Stimulated activated CD4-positive, alpha-beta T cell treated with anti-CD3 and anti-CD28 coated beads, Interleukin-15, amount 100 ng/mL, for 1 hour (primary cell): ENCODE results near the gene GPR148.

ENCODE experiments used
- DNase-seq, 2 donors: peaks; one replicate each; pipeline ENCODE4 v3.0.0-alpha.2; 2020; ENCODE audit warnings: low read depth in 1 of 2, low spot score in 1 of 2

The GPR148 gene

DNA sequence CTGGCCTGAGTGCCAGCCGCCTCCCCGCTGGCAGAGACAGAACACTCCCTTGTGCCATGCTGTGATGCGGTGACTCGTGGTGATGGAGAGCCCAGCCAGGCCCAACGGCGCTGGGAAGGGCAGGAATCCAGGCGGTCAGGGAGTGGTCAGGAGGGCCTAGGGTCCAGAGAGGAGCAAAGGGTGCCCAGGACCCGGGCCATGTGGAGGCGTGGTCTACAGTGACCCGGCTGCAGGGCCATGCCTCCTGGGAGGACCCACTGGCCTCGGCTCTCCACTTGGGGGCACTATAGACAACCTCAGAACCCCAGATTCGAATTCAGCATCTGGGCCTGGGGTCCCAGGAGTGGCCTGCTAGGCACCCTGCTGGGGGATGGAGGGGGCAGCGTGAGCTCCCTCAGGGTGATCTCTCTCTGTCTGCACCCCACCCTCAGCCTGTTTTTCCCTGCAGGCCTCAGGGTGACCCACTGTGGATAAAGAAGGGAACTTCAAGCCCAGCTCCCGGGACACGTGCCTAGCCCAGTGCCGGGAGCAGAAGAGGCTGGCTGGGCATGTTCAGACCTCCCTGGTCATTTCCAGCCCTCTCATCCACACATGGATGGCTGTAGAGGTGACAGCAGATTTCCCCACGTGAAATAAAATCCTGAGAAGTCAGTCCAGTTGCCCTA lies 39.5 kb downstream of the GPR148 start:
- DNase-seq: no peak

DNA sequence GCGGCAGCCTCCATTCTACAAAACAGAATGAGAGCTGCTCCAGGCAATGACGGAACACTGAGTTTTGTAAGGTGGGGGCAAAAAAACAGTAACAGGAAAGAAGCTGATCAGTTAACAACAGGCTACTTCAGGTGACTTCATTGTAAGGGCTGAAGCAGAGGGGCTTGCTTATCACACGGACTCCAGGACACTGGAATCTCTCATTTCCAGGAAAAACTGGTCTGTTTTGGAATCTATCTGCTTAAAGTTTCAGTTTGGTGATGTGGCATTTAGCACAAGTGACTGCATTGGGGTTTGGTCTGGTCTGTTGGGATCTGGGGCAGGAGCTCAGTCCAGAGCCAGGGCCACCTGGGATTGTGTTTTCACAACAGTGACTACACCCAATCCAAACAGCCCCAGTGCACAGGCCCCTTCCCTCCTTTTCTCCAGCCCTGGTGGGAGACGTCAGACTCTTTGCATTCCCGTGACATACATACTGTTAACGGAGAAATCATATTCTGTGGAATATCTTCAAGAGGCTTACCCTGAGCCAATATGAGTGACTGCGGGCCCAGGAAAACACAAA lies 40.6 kb downstream of the GPR148 start:
- DNase-seq: no peak

DNA sequence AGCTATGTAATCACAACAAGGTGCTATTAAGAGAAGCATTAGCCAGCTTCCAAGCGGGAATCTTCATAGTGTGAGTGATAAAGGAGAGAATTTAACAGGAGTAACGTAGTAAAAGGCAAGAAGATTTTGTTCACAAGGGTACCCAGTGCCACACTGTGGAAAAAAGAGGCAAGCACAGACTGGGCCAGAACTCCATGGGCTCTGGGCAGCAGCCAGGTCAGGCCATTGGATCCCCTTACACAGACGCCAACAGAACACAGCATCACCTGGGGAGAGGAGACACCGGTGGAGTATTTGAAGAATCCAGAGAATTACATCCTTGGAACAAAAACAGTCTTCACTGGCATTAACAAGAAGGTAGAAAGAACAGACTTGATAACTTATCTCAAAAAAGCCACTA lies 47.7 kb downstream of the GPR148 start:
- DNase-seq: no peak

DNA sequence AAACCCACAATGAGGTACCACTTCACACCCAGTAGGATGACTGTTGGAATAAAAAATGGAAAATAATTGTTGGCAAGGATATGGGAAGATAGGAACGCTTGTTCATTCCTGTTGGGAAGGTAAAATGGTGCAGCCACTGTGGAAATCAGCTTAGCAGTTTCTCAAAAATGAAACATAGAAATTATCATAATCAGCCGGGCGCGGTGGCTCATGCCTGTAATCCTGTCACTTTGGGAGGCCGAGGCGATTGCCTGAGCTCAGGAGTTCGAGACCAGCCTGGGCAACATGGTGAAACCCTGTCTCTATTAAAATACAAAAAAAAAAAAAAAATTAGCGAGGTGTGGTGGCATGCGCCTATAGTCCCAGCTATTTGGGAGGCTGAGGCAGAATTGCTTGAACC lies 49.9 kb downstream of the GPR148 start:
- no peak for DNase-seq
